ENCODE measurements around the gene TNS3. TPM values are rescaled to one million over a fixed set of nuclear protein-coding genes. Genes with fewer than 3 reads are reported as not detected.

The TNS3 gene
- total and polyA plus RNA-seq, 2 donors (not counting 1 experiment from before 2014, with no cell fraction given), result 11.4 to 77.5 TPM

- peak; percentile 13 for DNase-seq
- TF ChIP-seq EZH2 (IDR thresholded peaks at IDR 0.05; ENCODE audit: borderline replicate concordance, insufficient read depth, low read depth, low read length, poor library complexity, severe bottlenecking), result no peak
- no peak for TF ChIP-seq CTCF (IDR thresholded peaks at IDR 0.05)
- no peak overlapping the region for H3K9ac ChIP-seq (ENCODE audit: low read length)
- H4K20me1 ChIP-seq (ENCODE audit: control insufficient read depth, insufficient read depth, low read length, poor library complexity, severe bottlenecking), result no peaks in the 10 kb centered on the region
- H3K4me2 ChIP-seq (replicated peaks; ENCODE audit: low read depth, low read length, poor library complexity, severe bottlenecking), result peak overlapping the region; percentile 87
- peaks cover 0 to 4% (median 0%) of the 10 kb centered on the region in 4 experiments for H3K27me3 ChIP-seq (replicated peaks in 1 of 4; ENCODE audit: control extremely low read depth in 1 of 4, control insufficient read depth in 3 of 4, insufficient read depth in 4 of 4, low read length in 3 of 4)
- Mint-ChIP-seq H3K4me1 (peaks cover 25% of the 10 kb centered on the region), H3K27me3 (peaks cover 10% of the 10 kb centered on the region), H3K9me3 (ENCODE audit: insufficient read depth) (peaks cover 7% of the 10 kb centered on the region), H3K27ac (no peak overlapping the region), H3K4me3 (peak overlapping the region; percentile 88)
- no peaks in the 10 kb centered on the region for H3K36me3 ChIP-seq (replicated peaks in 1 of 2; ENCODE audit: control extremely low read depth in 1 of 2, control insufficient read depth in 1 of 2, extremely low read depth in 1 of 2, insufficient read depth in 2 of 2, low read length in 1 of 2)
- peaks cover 16 to 24% of the 10 kb centered on the region in 2 donors for H3K4me1 ChIP-seq (ENCODE audit: control insufficient read depth in 2 of 2, insufficient read depth in 2 of 2, low read length in 2 of 2)
- ChIA-PET POLR2A (no interaction called here), CTCF (interaction anchor here (0.7 to 2.0 kb wide), 6 partner anchors 10 to 1365 kb away, joined by 3 to 13 read pairs (median 5); no protein-coding TSS in a partner anchor)
- no peak overlapping the region for H2AFZ ChIP-seq (ENCODE audit: insufficient read depth, low read depth, low read length, poor library complexity, severe bottlenecking)
- H3K9me3 ChIP-seq (ENCODE audit: control extremely low read depth in 1 of 3, control insufficient read depth in 2 of 3, insufficient read depth in 1 of 3, low read length in 2 of 3), result peaks cover 0 to 20% (median 0%) of the 10 kb centered on the region in 3 donors
- WGBS (ENCODE audit: insufficient coverage), result 83% methylated on average over 2 of the region's 3 CpGs
- no peak for ATAC-seq (ENCODE audit: low read depth)
- intact Hi-C loops (cut with micrococcal nuclease), result no loop called here
- H3K4me3 ChIP-seq (ENCODE audit: control extremely low read depth in 1 of 5, extremely low read depth in 1 of 5, insufficient read depth in 1 of 5, low read depth in 2 of 5, low read length in 4 of 5), result no peak overlapping the region
- H3K27ac ChIP-seq (ENCODE audit: low read length in 2 of 2), result no peak overlapping the region
- no peaks in the 10 kb centered on the region for H3K79me2 ChIP-seq (ENCODE audit: control insufficient read depth, insufficient read depth, low read length)
Observed at GRCh38 chr7:47255441-47255840, 326.5 kb downstream of the TNS3 start.

GRCh38 chr7:47255007-47255406 is 326.9 kb downstream of the TNS3 start:
- no peaks in the 10 kb centered on the region for H4K20me1 ChIP-seq (ENCODE audit: control insufficient read depth, insufficient read depth, low read length, poor library complexity, severe bottlenecking)
- no peak for ATAC-seq (ENCODE audit: low read depth)
- intact Hi-C loops (cut with micrococcal nuclease), result no loop called here
- H3K9ac ChIP-seq (ENCODE audit: low read length), result peak overlapping the region; percentile 67
- 82% methylated on average over 4 of the region's 7 CpGs for WGBS (ENCODE audit: insufficient coverage)
- peaks cover 16 to 24% of the 10 kb centered on the region in 2 donors for H3K4me1 ChIP-seq (ENCODE audit: control insufficient read depth in 2 of 2, insufficient read depth in 2 of 2, low read length in 2 of 2)
- Mint-ChIP-seq H3K9me3 (ENCODE audit: insufficient read depth) (peaks cover 7% of the 10 kb centered on the region), H3K4me3 (peak overlapping the region; percentile 88), H3K4me1 (peaks cover 25% of the 10 kb centered on the region), H3K27me3 (peaks cover 5% of the 10 kb centered on the region), H3K27ac (no peak overlapping the region)
- peak overlapping the region; percentile 94 for H2AFZ ChIP-seq (ENCODE audit: insufficient read depth, low read depth, low read length, poor library complexity, severe bottlenecking)
- ChIA-PET CTCF (interaction anchor here (1.0 to 2.0 kb wide), 6 partner anchors 11 to 1364 kb away, joined by 3 to 13 read pairs (median 4); no protein-coding TSS in a partner anchor), POLR2A (no interaction called here)
- TF ChIP-seq CTCF (IDR thresholded peaks at IDR 0.05) (no peak), EZH2 (IDR thresholded peaks at IDR 0.05; ENCODE audit: borderline replicate concordance, insufficient read depth, low read depth, low read length, poor library complexity, severe bottlenecking) (no peak)
- no peaks in the 10 kb centered on the region for H3K36me3 ChIP-seq (replicated peaks in 1 of 2; ENCODE audit: control extremely low read depth in 1 of 2, control insufficient read depth in 1 of 2, extremely low read depth in 1 of 2, insufficient read depth in 2 of 2, low read length in 1 of 2)
- H3K27me3 ChIP-seq (replicated peaks in 1 of 4; ENCODE audit: control extremely low read depth in 1 of 4, control insufficient read depth in 3 of 4, insufficient read depth in 4 of 4, low read length in 3 of 4), result peaks cover 0 to 2% (median 0%) of the 10 kb centered on the region in 4 experiments
- H3K9me3 ChIP-seq (ENCODE audit: control extremely low read depth in 1 of 3, control insufficient read depth in 2 of 3, insufficient read depth in 1 of 3, low read length in 2 of 3), result peaks cover 0 to 21% (median 0%) of the 10 kb centered on the region in 3 donors
- DNase-seq, result peak; percentile 29
- H3K27ac ChIP-seq (ENCODE audit: low read length in 2 of 2), result no peak overlapping the region
- H3K4me2 ChIP-seq (replicated peaks; ENCODE audit: low read depth, low read length, poor library complexity, severe bottlenecking), result peak overlapping the region; percentile 87
- H3K4me3 ChIP-seq (ENCODE audit: control extremely low read depth in 1 of 5, extremely low read depth in 1 of 5, insufficient read depth in 1 of 5, low read depth in 2 of 5, low read length in 4 of 5), result peak overlapping the region in 3 of 5 experiments; percentile 48 to 65 (median 53)
- H3K79me2 ChIP-seq (ENCODE audit: control insufficient read depth, insufficient read depth, low read length), result no peaks in the 10 kb centered on the region

Measured in B cell (primary cell).